WTC11 (cell line): ENCODE measurements around the gene SLK. TPM values are rescaled to one million over a fixed set of nuclear protein-coding genes. Genes with fewer than 3 reads are reported as not detected.

Source experiments
- ATAC-seq: fragments of 200-7000 bp; cut with Tn5 transposase; 2 replicates; pipeline ENCODE4 v1.10.0; 2021; ENCODE audit warnings: mild to moderate bottlenecking, moderate library complexity
- CTCF ChIA-PET: fragments of 300-600 bp; sonication (Branson Sonifier 250); formaldehyde crosslinking; loops from one replicate; lab custom pipeline; 2021; ENCODE audit warnings: antibody characterized with exemption; lab: Charles Lee
- POLR2A ChIA-PET: fragments of 350-600 bp; sonication (Branson Sonifier 250); formaldehyde crosslinking; loops from one replicate; lab custom pipeline; 2021; ENCODE audit warnings: antibody characterized with exemption; lab: Charles Lee
- DNase-seq: peaks from one replicate; pipeline ENCODE4 v3.0.0; 2021; ENCODE audit warnings: low spot score
- H3K27ac Mint-ChIP-seq: 2 replicates; pipeline ENCODE4 v1.8.0; 2021; ENCODE audit warnings: mixed read lengths
- H3K27me3 Mint-ChIP-seq: 2 replicates; pipeline ENCODE4 v1.8.0; 2021; ENCODE audit warnings: low read depth, mild to moderate bottlenecking, moderate library complexity, mixed read lengths
- H3K36me3 Mint-ChIP-seq: 2 replicates; pipeline ENCODE4 v1.8.0; 2021; ENCODE audit warnings: mixed read lengths
- H3K4me1 Mint-ChIP-seq: 2 replicates; pipeline ENCODE4 v1.8.0; 2022; ENCODE audit warnings: mixed read lengths
- H3K4me3 Mint-ChIP-seq: 2 replicates; pipeline ENCODE4 v1.8.0; 2021; ENCODE audit warnings: mild to moderate bottlenecking, moderate library complexity, mixed read lengths
- H3K9me3 Mint-ChIP-seq: 2 replicates; pipeline ENCODE4 v1.8.0; 2021; ENCODE audit warnings: mixed read lengths
- AR ChIP-seq: fragments of 250-450 bp; sonication (Bioruptor Pico); IDR thresholded peaks from 2 replicates; pipeline ENCODE4 v1.9.0; 2021; ENCODE audit warnings: mild to moderate bottlenecking
- ATF1 ChIP-seq: sonication (generic); formaldehyde crosslinking; IDR thresholded peaks from 2 replicates; pipeline ENCODE4 v1.8.1; 2023; ENCODE audit warnings: mild to moderate bottlenecking, moderate library complexity, missing genetic modification reagents
- CREB1 ChIP-seq: sonication (generic); formaldehyde crosslinking; IDR thresholded peaks from 2 replicates; pipeline ENCODE4 v1.8.0; 2023; ENCODE audit warnings: mild to moderate bottlenecking, missing genetic modification reagents
- CREM ChIP-seq: sonication (generic); formaldehyde crosslinking; IDR thresholded peaks from 2 replicates; pipeline ENCODE4 v1.8.1; 2022; ENCODE audit warnings: mild to moderate bottlenecking, missing genetic modification reagents, moderate library complexity
- E2F5 ChIP-seq: sonication (generic); formaldehyde crosslinking; IDR thresholded peaks from 2 replicates; pipeline ENCODE4 v1.8.1; 2022; ENCODE audit warnings: mild to moderate bottlenecking, moderate library complexity, missing genetic modification reagents
- ESRRA ChIP-seq: sonication (generic); formaldehyde crosslinking; IDR thresholded peaks from 2 replicates; pipeline ENCODE4 v1.8.1; 2022; ENCODE audit warnings: mild to moderate bottlenecking, missing genetic modification reagents, borderline replicate concordance
- FOXJ3 ChIP-seq: sonication (generic); formaldehyde crosslinking; IDR thresholded peaks from 2 replicates; pipeline ENCODE4 v1.9.0; 2021; ENCODE audit warnings: missing genetic modification reagents, mild to moderate bottlenecking, borderline replicate concordance
- HMGXB4 ChIP-seq: sonication (generic); formaldehyde crosslinking; IDR thresholded peaks from 2 replicates; pipeline ENCODE4 v1.8.1; 2023; ENCODE audit warnings: mild to moderate bottlenecking, moderate library complexity, missing genetic modification reagents
- JAZF1 ChIP-seq: fragments of 250-450 bp; sonication (Bioruptor Pico); IDR thresholded peaks from 2 replicates; pipeline ENCODE4 v1.9.0; 2021; ENCODE audit warnings: moderate library complexity, mild to moderate bottlenecking, inconsistent platforms
- MLX ChIP-seq: sonication (generic); formaldehyde crosslinking; IDR thresholded peaks from 2 replicates; pipeline ENCODE4 v1.8.1; 2023; ENCODE audit warnings: mild to moderate bottlenecking, missing genetic modification reagents, moderate library complexity
- PRRX2 ChIP-seq: fragments of 250-450 bp; sonication (Bioruptor Pico); IDR thresholded peaks from 2 replicates; pipeline ENCODE4 v1.8.0; 2021; ENCODE audit warnings: mild to moderate bottlenecking
- SMAD4 ChIP-seq: sonication (generic); formaldehyde crosslinking; IDR thresholded peaks from 2 replicates; pipeline ENCODE4 v1.8.0; 2022; ENCODE audit warnings: mild to moderate bottlenecking, missing genetic modification reagents
- TEAD1 ChIP-seq: sonication (generic); formaldehyde crosslinking; IDR thresholded peaks from 2 replicates; pipeline ENCODE4 v1.8.0; 2022; ENCODE audit warnings: mild to moderate bottlenecking, missing genetic modification reagents
- TP53 ChIP-seq: sonication (generic); formaldehyde crosslinking; IDR thresholded peaks from 2 replicates; pipeline ENCODE4 v1.8.1; 2023; ENCODE audit warnings: mild to moderate bottlenecking, missing genetic modification reagents
- ZNF121 ChIP-seq: sonication (generic); formaldehyde crosslinking; IDR thresholded peaks from 2 replicates; pipeline ENCODE4 v1.8.0; 2023; ENCODE audit warnings: missing genetic modification reagents
- ZNF281 ChIP-seq: sonication (generic); formaldehyde crosslinking; IDR thresholded peaks from 2 replicates; pipeline ENCODE4 v1.8.0; 2023; ENCODE audit warnings: mild to moderate bottlenecking, missing genetic modification reagents
- ZNF396 ChIP-seq: fragments of 250-450 bp; sonication (Bioruptor Pico); IDR thresholded peaks from 2 replicates; pipeline ENCODE4 v1.8.0; 2021; ENCODE audit warnings: mild to moderate bottlenecking, moderate library complexity, borderline replicate concordance
- ZNF416 ChIP-seq: fragments of 250-450 bp; sonication (Bioruptor Pico); IDR thresholded peaks from 2 replicates; pipeline ENCODE4 v1.9.0; 2021; ENCODE audit warnings: mild to moderate bottlenecking, inconsistent platforms
- total RNA-seq: library from RNA; stranded (reverse); gene quantifications from 3 replicates; pipeline ENCODE4 v1.2.3, GENCODE V29; 2021
- TF ChIP-seq, protein P1 (sequence below): sonication (generic); formaldehyde crosslinking; IDR thresholded peaks from 2 replicates; pipeline ENCODE4 v1.8.1; 2022; ENCODE audit warnings: missing genetic modification reagents, borderline replicate concordance
- TF ChIP-seq, protein P2 (sequence below): fragments of 250-450 bp; sonication (Bioruptor Pico); IDR thresholded peaks from 2 replicates; pipeline ENCODE4 v2.1.2; 2022; ENCODE audit warnings: mild to moderate bottlenecking, moderate library complexity

Gene SLK
- total RNA-seq, 1 experiment from 2014 or later, result 19.2 TPM

DNA sequence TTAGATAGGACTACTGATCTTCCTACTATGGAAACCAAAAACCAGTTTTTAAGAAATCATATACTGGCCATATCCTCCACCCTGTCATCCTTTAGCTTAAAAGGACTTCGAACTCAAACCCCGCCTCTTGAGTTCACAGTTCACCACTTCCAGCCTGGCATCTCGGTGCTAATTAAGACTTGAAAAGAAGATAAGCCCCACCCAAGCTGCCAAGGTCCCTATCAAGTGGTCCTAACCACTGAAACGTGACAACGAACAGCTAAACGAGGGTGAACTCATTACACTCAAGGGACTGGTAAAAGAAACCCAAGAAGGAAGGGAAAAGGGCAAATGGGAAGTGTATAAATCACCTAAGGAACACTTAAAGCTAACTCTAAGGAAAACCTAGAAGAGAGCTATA lies 102.7 kb downstream of the SLK start (continued):
- TF ChIP-seq ZNF281 (CRISPR knock-in tag) (no peak), ESRRA (no peak), FOXJ3 (CRISPR knock-in tag) (no peak)

- H3K27me3 Mint-ChIP-seq, result no peaks in the 10 kb centered on the region; the same call in 1 of the 2 replicates
- no peak overlapping the region for H3K27ac Mint-ChIP-seq
- POLR2A ChIA-PET, result no interaction called here
- H3K4me1 Mint-ChIP-seq, result peaks cover 23% of the 10 kb centered on the region
- no peaks in the 10 kb centered on the region for H3K36me3 Mint-ChIP-seq
- DNase-seq (no peak), ATAC-seq (no peak)
- no peak for TF ChIP-seq ZNF121 (CRISPR knock-in tag)
- TF ChIP-seq PRRX2, result no peak
- no peak for TF ChIP-seq ZNF416 (CRISPR knock-in tag)
- no peak for TF ChIP-seq TP53 (CRISPR knock-in tag)
- no peak for TF ChIP-seq AR (CRISPR knock-in tag)
- no peak for TF ChIP-seq ZNF396
- TF ChIP-seq JAZF1, result no peak
- TF ChIP-seq, protein P1, sequence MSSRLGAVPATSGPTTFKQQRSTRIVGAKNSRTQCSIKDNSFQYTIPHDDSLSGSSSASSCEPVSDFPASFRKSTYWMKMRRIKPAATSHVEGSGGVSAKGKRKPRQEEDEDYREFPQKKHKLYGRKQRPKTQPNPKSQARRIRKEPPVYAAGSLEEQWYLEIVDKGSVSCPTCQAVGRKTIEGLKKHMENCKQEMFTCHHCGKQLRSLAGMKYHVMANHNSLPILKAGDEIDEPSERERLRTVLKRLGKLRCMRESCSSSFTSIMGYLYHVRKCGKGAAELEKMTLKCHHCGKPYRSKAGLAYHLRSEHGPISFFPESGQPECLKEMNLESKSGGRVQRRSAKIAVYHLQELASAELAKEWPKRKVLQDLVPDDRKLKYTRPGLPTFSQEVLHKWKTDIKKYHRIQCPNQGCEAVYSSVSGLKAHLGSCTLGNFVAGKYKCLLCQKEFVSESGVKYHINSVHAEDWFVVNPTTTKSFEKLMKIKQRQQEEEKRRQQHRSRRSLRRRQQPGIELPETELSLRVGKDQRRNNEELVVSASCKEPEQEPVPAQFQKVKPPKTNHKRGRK, result no peak
- no peak for TF ChIP-seq HMGXB4 (CRISPR knock-in tag)
- no peak for TF ChIP-seq TEAD1 (CRISPR knock-in tag)
- no peak for TF ChIP-seq CREB1 (CRISPR knock-in tag)
- TF ChIP-seq SMAD4 (CRISPR knock-in tag), result no peak
- no peak for TF ChIP-seq ATF1 (CRISPR knock-in tag)
- no peak for TF ChIP-seq E2F5 (CRISPR knock-in tag)
- TF ChIP-seq CREM (CRISPR knock-in tag), result no peak
- TF ChIP-seq, protein P2, sequence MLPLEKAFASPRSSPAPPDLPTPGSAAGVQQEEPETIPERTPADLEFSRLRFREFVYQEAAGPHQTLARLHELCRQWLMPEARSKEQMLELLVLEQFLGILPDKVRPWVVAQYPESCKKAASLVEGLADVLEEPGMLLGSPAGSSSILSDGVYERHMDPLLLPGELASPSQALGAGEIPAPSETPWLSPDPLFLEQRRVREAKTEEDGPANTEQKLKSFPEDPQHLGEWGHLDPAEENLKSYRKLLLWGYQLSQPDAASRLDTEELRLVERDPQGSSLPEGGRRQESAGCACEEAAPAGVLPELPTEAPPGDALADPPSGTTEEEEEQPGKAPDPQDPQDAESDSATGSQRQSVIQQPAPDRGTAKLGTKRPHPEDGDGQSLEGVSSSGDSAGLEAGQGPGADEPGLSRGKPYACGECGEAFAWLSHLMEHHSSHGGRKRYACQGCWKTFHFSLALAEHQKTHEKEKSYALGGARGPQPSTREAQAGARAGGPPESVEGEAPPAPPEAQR (CRISPR knock-in tag), result no peak
- no peak for TF ChIP-seq ESRRA
- no peak for TF ChIP-seq MLX (CRISPR knock-in tag)
- TF ChIP-seq, all 79 proteins: peak for 0
- no peak overlapping the region for H3K4me3 Mint-ChIP-seq
- CTCF ChIA-PET, result interaction anchor here (0.6 kb wide), 1 partner anchor 48 kb away, joined by 4 read pairs; no protein-coding TSS in a partner anchor
- H3K9me3 Mint-ChIP-seq, result 0 out of 2 replicates have a peak, but pooled peaks cover 5% of the 10 kb centered on the region
These were observed 105.8 kb downstream of the SLK start for GRCh38 chr10:104072786-104073185.
